Mesothelial cell of epicardium (in vitro differentiated cells): ENCODE measurements around the gene HDAC4. TPM values are rescaled to one million over a fixed set of nuclear protein-coding genes. Genes with fewer than 3 reads are reported as not detected.

Experiments used
- DNase-seq, 2 experiments: peaks; one replicate each; pipeline ENCODE4 v3.0.0; 2021; ENCODE audit warnings: low spot score in 2 of 2; ENCODE audit not compliant: unreplicated experiment in 2 of 2
- H3K27ac Mint-ChIP-seq: 2 replicates; pipeline ENCODE4 v1.8.0; 2021; ENCODE audit warnings: mixed read lengths
- H3K27me3 Mint-ChIP-seq: 2 replicates; pipeline ENCODE4 v1.8.0; 2021; ENCODE audit warnings: low read depth, mixed read lengths
- H3K36me3 Mint-ChIP-seq: 2 replicates; pipeline ENCODE4 v1.8.0; 2021; ENCODE audit warnings: mixed read lengths
- H3K4me1 Mint-ChIP-seq: 2 replicates; pipeline ENCODE4 v1.8.0; 2021; ENCODE audit warnings: mixed read lengths
- H3K4me3 Mint-ChIP-seq: 2 replicates; pipeline ENCODE4 v1.8.0; 2021; ENCODE audit warnings: mild to moderate bottlenecking, moderate library complexity, mixed read lengths
- H3K9me3 Mint-ChIP-seq: 2 replicates; pipeline ENCODE4 v1.8.0; 2021; ENCODE audit warnings: mixed read lengths
- CTCF ChIP-seq: fragments of 200-600 bp; sonication (generic); IDR thresholded peaks from one replicate; pipeline ENCODE4 v1.5.0; 2021; ENCODE audit warnings: antibody characterized with exemption; ENCODE audit not compliant: unreplicated experiment
- total RNA-seq: library from RNA; stranded (reverse); gene quantifications from 3 replicates; pipeline ENCODE4 v1.2.1, GENCODE V29; 2021

HDAC4 gene
- total RNA-seq, 1 donor from 2014 or later = 59.2 TPM

DNA sequence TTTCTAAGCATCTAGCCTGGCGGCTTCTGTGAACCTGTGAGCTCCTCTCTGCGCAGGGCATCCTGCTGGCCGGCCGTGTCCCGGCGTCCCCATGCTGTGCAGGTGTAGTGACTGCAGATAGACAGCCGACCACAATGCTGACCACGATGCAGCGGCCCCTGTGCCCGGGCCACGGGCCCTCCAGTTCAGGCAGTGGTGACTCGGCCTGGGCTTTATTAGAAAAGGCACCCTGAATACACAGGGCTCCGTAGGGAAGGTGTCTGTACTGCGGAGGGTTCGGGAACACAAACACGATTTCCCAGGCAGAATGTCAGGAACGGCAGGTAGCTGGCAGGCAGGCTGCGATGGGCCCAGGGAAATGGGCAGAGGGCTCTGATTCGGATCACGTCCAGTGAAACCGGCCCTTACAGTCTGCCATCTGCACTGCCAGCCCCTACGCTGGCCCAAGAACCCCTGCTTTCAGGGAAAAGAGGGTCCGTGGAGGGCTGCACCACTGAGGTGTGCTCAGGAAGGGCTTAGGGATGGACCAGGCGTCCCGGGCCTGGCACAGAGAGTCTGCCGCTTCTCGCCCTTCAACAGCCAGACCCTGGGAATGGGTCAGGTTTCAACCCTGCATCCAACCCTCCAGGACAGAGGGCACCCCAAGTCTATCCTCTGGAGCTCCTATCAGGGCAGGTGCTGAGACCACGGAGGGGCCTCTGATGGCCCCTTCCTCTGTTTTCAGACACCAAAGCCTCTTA, 196.5 kb downstream of the HDAC4 start:
- TF ChIP-seq CTCF = no peak
- H3K9me3 Mint-ChIP-seq = peaks cover 4% of the 10 kb centered on the region
- no peaks in the 10 kb centered on the region for H3K27me3 Mint-ChIP-seq
- H3K4me1 Mint-ChIP-seq = peaks cover 7% of the 10 kb centered on the region
- no peaks in the 10 kb centered on the region for H3K36me3 Mint-ChIP-seq
- no peak overlapping the region for H3K4me3 Mint-ChIP-seq
- DNase-seq = no peak
- H3K27ac Mint-ChIP-seq = no peak overlapping the region

DNA sequence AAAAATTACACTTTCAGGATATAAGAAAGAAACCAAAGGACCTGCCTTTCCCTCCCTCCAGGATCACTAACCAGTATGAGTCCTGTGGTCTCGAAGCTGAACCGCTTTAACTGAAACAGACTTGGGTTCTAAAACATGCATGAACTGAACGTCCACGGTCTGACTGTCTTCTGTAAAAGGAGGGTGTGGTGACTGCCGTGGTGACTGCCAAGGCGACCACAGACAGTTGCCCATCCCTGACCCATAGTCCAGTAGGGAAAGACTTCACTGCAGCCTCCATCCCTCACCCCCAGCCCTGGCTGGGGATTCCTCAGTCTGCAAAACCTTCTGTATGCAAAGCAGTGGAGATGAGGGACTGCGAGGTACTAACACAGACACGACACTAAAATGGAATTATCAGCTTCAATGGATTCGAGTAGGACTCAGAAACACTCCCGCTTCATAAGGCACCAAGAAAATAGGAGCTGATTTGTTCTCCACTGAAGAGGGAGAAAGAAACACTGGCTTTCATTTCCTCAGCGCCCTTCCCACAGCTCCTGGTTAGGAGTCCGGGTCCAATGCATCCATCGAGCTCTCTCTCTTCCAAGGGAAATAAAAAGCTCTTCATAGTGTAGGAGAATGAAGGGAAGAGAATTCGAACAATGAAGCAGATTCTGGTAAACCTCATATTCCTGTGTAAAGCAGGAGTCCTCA, 197.2 kb downstream of the HDAC4 start:
- no peak for DNase-seq
- Mint-ChIP-seq H3K9me3 (peaks cover 4% of the 10 kb centered on the region), H3K4me3 (no peak overlapping the region), H3K4me1 (peaks cover 7% of the 10 kb centered on the region), H3K27ac (no peak overlapping the region), H3K27me3 (no peaks in the 10 kb centered on the region), H3K36me3 (peaks cover 2% of the 10 kb centered on the region)
- no peak for TF ChIP-seq CTCF

DNA sequence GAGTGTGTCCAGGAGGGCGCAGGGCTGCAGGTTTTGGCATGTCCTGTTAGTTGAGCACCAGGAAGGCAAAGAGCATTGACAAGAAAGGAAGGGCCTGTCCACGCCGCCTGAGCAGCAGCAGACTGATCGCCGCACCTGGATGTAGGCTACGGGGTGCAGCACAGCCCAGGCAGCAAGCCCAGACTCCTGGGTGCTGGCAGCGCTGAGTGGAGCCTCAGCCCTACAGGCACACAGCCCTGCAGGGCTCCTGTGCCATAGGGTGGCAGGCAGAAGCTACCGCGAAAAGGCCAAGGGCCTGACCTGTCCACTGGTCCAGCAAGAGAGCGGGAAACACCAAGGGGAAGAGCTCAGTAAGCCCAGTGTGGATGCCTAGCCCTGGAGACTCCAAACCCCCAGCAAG, 198.0 kb downstream of the HDAC4 start:
- Mint-ChIP-seq H3K4me1 (peaks cover 7% of the 10 kb centered on the region), H3K36me3 (peaks cover 3% of the 10 kb centered on the region), H3K4me3 (no peak overlapping the region), H3K9me3 (peaks cover 4% of the 10 kb centered on the region), H3K27ac (no peak overlapping the region), H3K27me3 (no peaks in the 10 kb centered on the region)
- no peak for TF ChIP-seq CTCF
- DNase-seq = no peak

GRCh38 chr2:239202343-239202742, 198.5 kb downstream of the HDAC4 start:
- TF ChIP-seq CTCF = no peak
- Mint-ChIP-seq H3K4me3 (no peak overlapping the region), H3K4me1 (peaks cover 7% of the 10 kb centered on the region), H3K9me3 (peaks cover 4% of the 10 kb centered on the region), H3K27ac (peak overlapping the region; percentile 24), H3K27me3 (no peaks in the 10 kb centered on the region), H3K36me3 (peaks cover 3% of the 10 kb centered on the region)
- no peak for DNase-seq

DNA sequence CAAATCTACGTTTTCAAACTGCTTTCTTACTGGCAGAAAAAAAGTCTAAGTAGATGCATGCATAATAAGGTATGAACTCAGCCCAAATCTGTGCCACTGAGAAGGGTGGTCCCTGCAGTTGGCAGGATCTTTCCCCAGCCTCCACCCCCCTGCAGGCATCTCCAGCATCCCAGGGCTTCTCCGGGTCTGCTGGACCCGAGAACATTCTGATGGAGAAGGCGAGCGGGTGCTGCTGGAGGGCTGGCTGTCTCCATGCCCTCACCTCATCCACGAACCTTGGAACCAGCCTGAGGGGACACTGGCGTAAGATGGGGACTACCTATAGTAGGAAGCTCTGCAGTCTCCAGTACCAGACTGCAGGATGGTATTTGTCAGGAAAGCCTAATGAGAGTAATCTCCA, 198.9 kb downstream of the HDAC4 start:
- H3K27me3 Mint-ChIP-seq = no peaks in the 10 kb centered on the region
- TF ChIP-seq CTCF = no peak
- peaks cover 7% of the 10 kb centered on the region for H3K4me1 Mint-ChIP-seq
- DNase-seq = no peak
- peak overlapping the region; percentile 24 for H3K27ac Mint-ChIP-seq
- H3K4me3 Mint-ChIP-seq = no peak overlapping the region
- peaks cover 4% of the 10 kb centered on the region for H3K9me3 Mint-ChIP-seq
- H3K36me3 Mint-ChIP-seq = peaks cover 3% of the 10 kb centered on the region
